Nephron progenitor cell (in vitro differentiated cells): ENCODE measurements around the gene MAPK8.

Experiments
- DNase-seq: peaks from one replicate; pipeline ENCODE4 v3.0.0; 2021
- H3K27ac Mint-ChIP-seq: 2 replicates; pipeline ENCODE4 v1.8.0; 2021; ENCODE audit warnings: mild to moderate bottlenecking, moderate library complexity, mixed read lengths
- H3K27me3 Mint-ChIP-seq: 2 replicates; pipeline ENCODE4 v1.8.0; 2021; ENCODE audit warnings: mild to moderate bottlenecking, low read depth, mixed read lengths; ENCODE audit not compliant: poor library complexity
- H3K36me3 Mint-ChIP-seq: 2 replicates; pipeline ENCODE4 v1.8.0; 2021; ENCODE audit warnings: low read depth, mixed read lengths
- H3K4me1 Mint-ChIP-seq: 2 replicates; pipeline ENCODE4 v1.8.0; 2021; ENCODE audit warnings: mixed read lengths
- H3K4me3 Mint-ChIP-seq: 2 replicates; pipeline ENCODE4 v1.8.0; 2021; ENCODE audit warnings: mild to moderate bottlenecking, moderate library complexity, mixed read lengths
- H3K9me3 Mint-ChIP-seq: 2 replicates; pipeline ENCODE4 v1.8.0; 2021; ENCODE audit warnings: mild to moderate bottlenecking, moderate library complexity, mixed read lengths
- TF ChIP-seq, protein P1 (sequence below): fragments of 200-600 bp; sonication (generic); IDR thresholded peaks from 2 replicates; pipeline ENCODE4 v1.5.0; 2021; ENCODE audit warnings: antibody characterized with exemption

MAPK8 gene

DNA sequence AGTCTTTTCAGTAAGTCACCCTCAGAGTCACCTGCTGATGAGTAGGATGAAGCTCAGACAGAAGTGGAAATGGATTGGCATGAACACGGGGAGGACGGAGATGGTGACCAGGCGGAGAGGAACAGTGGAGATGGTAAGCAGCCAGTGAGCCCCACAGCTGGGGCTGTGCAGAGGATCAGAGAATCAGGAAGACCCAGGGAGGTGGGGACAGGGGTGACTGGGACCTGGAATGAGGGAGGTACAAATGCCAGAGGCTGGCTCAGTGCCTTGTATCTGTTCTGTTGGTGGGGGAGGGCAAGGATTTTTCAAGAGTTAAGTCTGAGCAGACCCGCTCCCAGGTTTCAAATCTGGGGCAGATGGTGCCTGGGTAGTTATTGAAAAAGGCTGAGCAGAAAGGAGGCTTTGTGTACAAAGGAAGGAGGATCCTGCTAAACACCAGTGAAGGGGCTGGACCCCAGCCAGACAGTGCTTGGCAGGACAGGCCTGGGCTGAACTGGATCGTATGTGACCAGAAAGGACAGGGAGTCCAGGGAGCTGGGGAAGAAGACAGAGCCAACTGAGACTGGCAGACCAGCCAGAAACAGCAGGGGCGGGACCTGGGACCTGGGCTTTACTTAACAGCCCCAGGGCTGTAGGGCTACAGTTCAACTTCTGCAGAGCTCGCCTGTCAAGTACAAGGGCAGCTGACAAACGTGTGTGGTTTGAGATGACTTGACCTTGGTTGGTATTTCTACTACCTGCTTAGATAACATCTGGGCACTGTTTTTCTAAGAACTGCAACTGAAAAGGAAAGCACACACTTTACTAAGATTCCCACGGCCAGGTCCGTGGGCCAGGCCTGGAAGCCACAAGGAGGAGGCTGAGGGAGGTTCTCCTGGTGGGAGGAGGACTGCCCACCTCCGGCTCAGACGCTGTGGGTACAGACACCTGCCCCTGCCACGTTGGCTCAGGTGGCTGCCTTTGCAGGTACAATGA, 18.8 kb upstream of the MAPK8 start:
- Mint-ChIP-seq H3K4me1 (peaks cover 57% of the 10 kb centered on the region), H3K4me3 (no peak overlapping the region), H3K9me3 (peaks cover 25% of the 10 kb centered on the region), H3K36me3 (no peaks in the 10 kb centered on the region), H3K27me3 (peaks cover 17% of the 10 kb centered on the region), H3K27ac (no peak overlapping the region)
- no peak for DNase-seq
- TF ChIP-seq, protein P1, sequence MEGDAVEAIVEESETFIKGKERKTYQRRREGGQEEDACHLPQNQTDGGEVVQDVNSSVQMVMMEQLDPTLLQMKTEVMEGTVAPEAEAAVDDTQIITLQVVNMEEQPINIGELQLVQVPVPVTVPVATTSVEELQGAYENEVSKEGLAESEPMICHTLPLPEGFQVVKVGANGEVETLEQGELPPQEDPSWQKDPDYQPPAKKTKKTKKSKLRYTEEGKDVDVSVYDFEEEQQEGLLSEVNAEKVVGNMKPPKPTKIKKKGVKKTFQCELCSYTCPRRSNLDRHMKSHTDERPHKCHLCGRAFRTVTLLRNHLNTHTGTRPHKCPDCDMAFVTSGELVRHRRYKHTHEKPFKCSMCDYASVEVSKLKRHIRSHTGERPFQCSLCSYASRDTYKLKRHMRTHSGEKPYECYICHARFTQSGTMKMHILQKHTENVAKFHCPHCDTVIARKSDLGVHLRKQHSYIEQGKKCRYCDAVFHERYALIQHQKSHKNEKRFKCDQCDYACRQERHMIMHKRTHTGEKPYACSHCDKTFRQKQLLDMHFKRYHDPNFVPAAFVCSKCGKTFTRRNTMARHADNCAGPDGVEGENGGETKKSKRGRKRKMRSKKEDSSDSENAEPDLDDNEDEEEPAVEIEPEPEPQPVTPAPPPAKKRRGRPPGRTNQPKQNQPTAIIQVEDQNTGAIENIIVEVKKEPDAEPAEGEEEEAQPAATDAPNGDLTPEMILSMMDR = no peak

DNA sequence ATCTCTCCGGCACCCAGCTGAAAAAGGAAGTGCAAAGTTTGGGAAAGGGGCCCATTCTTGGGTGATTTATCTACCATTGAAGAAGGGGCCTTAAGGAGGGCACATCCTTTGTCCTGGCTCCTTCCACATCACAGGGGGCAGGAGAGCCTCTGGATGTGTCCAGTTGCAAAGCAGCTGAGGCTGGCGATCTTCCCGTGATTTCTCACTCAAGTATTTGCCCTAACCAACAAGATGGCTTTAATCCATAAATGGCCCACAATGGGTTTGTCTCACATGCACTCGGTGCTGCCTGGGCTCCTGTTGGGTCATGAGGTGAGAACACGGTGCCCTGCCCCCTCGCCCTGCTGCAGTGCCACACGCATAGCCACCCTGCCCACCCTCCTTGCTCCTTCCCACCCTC, 17.8 kb upstream of the MAPK8 start:
- H3K4me3 Mint-ChIP-seq = no peak overlapping the region
- H3K27me3 Mint-ChIP-seq = peaks cover 17% of the 10 kb centered on the region
- DNase-seq = no peak
- no peak overlapping the region for H3K27ac Mint-ChIP-seq
- H3K4me1 Mint-ChIP-seq = peaks cover 57% of the 10 kb centered on the region
- TF ChIP-seq, protein P1 = no peak
- H3K36me3 Mint-ChIP-seq = no peaks in the 10 kb centered on the region
- H3K9me3 Mint-ChIP-seq = peaks cover 20% of the 10 kb centered on the region

DNA sequence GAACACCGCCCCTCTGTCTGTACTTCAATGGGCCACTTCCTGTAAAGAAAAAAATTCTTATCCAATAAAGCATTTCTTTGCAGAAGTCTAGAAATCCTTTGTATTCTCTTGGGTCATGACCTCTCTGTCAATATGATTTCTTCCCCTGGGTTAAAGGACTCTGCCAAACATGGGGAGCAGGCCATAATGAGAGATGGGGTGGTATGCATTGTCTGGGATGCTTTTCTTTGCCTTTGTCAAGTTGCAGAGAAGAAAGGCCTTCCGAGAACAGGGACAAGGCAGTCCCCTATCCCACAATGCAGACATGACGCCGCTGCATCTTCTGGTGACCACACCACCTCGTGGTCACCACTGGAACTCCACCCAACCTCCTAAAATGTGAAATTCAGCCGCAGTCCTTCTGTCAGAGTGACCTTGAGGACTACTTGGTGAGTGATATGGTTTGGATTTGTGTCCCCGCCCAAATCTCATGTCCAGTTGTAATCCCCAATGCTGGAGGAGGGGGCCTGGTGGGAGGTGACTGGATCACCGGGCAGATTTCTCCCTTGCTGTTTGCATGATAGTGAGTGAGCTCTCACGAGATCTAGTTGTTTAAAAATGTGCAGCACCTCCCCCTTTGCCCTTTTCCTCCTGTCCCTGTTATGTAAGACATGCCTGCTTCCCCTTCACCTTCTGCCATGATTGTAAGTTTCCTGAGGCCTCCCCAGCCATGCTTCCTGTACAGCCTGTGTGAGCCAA, 16.8 kb upstream of the MAPK8 start:
- TF ChIP-seq, protein P1 = peak; percentile 82
- Mint-ChIP-seq H3K27me3 (peaks cover 17% of the 10 kb centered on the region), H3K27ac (no peak overlapping the region), H3K36me3 (no peaks in the 10 kb centered on the region), H3K9me3 (peaks cover 11% of the 10 kb centered on the region), H3K4me1 (peaks cover 57% of the 10 kb centered on the region), H3K4me3 (no peak overlapping the region)
- DNase-seq = peak; percentile 76

DNA sequence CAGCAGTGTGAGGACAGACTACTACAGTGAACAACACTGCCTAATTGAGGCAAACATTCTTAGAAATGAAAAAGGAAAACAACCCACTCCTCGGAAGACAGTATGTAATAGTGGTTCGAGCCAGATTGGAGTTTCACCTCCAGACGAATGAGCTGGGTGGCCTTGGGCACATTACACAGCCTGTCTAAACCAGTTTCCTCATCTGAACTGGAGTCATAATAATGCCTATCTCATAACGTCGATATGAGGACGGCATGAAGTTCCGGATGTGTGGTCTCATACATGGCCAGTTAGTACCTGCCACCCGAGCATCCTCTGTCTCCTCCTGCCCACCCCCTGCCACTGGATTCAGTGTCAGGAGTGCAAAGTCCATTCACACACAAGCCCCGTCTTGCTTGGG, 16.2 kb upstream of the MAPK8 start:
- TF ChIP-seq, protein P1 = no peak
- no peak overlapping the region for H3K4me3 Mint-ChIP-seq
- peaks cover 55% of the 10 kb centered on the region for H3K4me1 Mint-ChIP-seq
- peaks cover 12% of the 10 kb centered on the region for H3K27me3 Mint-ChIP-seq
- H3K36me3 Mint-ChIP-seq = no peaks in the 10 kb centered on the region
- H3K9me3 Mint-ChIP-seq = peaks cover 5% of the 10 kb centered on the region
- DNase-seq = no peak
- no peak overlapping the region for H3K27ac Mint-ChIP-seq

DNA sequence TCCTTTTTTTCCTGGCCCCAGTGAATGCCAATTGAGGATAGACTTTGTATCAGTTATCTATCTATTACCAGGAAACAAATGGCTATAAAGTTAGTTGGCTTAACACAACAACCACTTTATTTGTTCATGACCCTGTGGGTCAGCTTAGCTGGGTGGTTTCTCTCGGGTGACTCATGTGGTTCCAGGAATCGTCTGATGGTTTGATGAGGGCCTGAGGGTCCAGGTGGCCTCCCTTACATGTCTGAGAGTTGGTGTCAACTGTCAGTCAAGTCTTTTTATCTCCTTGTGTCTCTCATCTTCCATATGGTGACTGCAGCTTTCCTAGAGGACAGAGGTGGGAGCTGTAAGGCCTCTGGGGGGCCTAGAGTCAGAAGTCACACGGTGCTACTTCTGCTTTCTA, 15.3 kb upstream of the MAPK8 start:
- H3K27ac Mint-ChIP-seq = no peak overlapping the region
- H3K36me3 Mint-ChIP-seq = no peaks in the 10 kb centered on the region
- H3K4me1 Mint-ChIP-seq = peaks cover 55% of the 10 kb centered on the region
- peaks cover 4% of the 10 kb centered on the region for H3K9me3 Mint-ChIP-seq
- DNase-seq = no peak
- H3K27me3 Mint-ChIP-seq = peaks cover 8% of the 10 kb centered on the region
- H3K4me3 Mint-ChIP-seq = no peak overlapping the region
- TF ChIP-seq, protein P1 = no peak
